ENCODE results near the gene NRDC. TPM values are rescaled to one million over a fixed set of nuclear protein-coding genes. Genes with fewer than 3 reads are reported as not detected.

The NRDC gene
- total and polyA plus RNA-seq, 2 experiments from 2014 or later: 129 to 217 TPM

DNA sequence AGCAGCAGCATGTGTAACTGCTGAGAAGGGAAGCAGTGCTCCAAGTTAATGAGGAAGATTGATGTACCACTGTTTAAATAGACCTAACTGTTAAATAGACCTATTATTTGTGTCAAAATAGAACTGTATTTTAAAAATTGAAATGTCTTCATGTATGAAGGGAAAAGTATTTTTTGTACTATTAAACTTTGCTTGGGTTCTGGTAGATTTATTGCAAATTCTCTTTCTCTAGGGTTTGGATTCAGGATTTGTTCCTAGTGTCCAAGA, 133.3 kb downstream of the NRDC start:
- no peaks in the 10 kb centered on the region for H4K20me1 ChIP-seq (replicated peaks; ENCODE audit: insufficient read depth)
- ATAC-seq (no peak), DNase-seq (ENCODE audit: low spot score) (no peak)
- Mint-ChIP-seq H3K4me1 (peaks cover 11% of the 10 kb centered on the region; the same call in 2 of the 3 replicates), H3K27me3 (ENCODE audit: insufficient read depth, low read depth, poor library complexity) (peaks cover 1% of the 10 kb centered on the region), H3K9me3 (no peaks in the 10 kb centered on the region), H3K36me3 (ENCODE audit: low read depth) (peaks cover 13% of the 10 kb centered on the region; the same call in 1 of the 3 replicates), H3K4me3 (no peak overlapping the region), H3K27ac (peak overlapping the region; percentile 15; the same call in 1 of the 2 replicates)
- no peak overlapping the region for H3K4me3 ChIP-seq
- H3K27ac ChIP-seq (ENCODE audit: low read depth): no peak overlapping the region
- H3K4me2 ChIP-seq: no peak overlapping the region
- TF ChIP-seq EZH2 (IDR thresholded peaks at IDR 0.05; ENCODE audit: low read depth, unreplicated experiment) (no peak), NANOG (IDR thresholded peaks at IDR 0.05; ENCODE audit: borderline replicate concordance) (no peak), ZNF114 (CRISPR knock-in tag; IDR thresholded peaks at IDR 0.05) (no peak), STAT1 (IDR thresholded peaks at IDR 0.05; ENCODE audit: unreplicated experiment) (no peak), POLR2AphosphoS5 (IDR thresholded peaks at IDR 0.05; ENCODE audit: low read depth) (no peak), ZNF331 (CRISPR knock-in tag; IDR thresholded peaks at IDR 0.05; ENCODE audit: low read depth) (no peak), JUNB (IDR thresholded peaks at IDR 0.05; ENCODE audit: unreplicated experiment) (no peak), EZH2phosphoT487 (IDR thresholded peaks at IDR 0.05; ENCODE audit: unreplicated experiment) (no peak), CREB1 (CRISPR knock-in tag; IDR thresholded peaks at IDR 0.05; ENCODE audit: low read depth) (no peak)
- TF ChIP-seq, protein P1, sequence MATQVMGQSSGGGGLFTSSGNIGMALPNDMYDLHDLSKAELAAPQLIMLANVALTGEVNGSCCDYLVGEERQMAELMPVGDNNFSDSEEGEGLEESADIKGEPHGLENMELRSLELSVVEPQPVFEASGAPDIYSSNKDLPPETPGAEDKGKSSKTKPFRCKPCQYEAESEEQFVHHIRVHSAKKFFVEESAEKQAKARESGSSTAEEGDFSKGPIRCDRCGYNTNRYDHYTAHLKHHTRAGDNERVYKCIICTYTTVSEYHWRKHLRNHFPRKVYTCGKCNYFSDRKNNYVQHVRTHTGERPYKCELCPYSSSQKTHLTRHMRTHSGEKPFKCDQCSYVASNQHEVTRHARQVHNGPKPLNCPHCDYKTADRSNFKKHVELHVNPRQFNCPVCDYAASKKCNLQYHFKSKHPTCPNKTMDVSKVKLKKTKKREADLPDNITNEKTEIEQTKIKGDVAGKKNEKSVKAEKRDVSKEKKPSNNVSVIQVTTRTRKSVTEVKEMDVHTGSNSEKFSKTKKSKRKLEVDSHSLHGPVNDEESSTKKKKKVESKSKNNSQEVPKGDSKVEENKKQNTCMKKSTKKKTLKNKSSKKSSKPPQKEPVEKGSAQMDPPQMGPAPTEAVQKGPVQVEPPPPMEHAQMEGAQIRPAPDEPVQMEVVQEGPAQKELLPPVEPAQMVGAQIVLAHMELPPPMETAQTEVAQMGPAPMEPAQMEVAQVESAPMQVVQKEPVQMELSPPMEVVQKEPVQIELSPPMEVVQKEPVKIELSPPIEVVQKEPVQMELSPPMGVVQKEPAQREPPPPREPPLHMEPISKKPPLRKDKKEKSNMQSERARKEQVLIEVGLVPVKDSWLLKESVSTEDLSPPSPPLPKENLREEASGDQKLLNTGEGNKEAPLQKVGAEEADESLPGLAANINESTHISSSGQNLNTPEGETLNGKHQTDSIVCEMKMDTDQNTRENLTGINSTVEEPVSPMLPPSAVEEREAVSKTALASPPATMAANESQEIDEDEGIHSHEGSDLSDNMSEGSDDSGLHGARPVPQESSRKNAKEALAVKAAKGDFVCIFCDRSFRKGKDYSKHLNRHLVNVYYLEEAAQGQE (IDR thresholded peaks at IDR 0.05; ENCODE audit: unreplicated experiment): no peak
- TF ChIP-seq, protein P2, sequence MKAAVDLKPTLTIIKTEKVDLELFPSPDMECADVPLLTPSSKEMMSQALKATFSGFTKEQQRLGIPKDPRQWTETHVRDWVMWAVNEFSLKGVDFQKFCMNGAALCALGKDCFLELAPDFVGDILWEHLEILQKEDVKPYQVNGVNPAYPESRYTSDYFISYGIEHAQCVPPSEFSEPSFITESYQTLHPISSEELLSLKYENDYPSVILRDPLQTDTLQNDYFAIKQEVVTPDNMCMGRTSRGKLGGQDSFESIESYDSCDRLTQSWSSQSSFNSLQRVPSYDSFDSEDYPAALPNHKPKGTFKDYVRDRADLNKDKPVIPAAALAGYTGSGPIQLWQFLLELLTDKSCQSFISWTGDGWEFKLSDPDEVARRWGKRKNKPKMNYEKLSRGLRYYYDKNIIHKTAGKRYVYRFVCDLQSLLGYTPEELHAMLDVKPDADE (IDR thresholded peaks at IDR 0.05): no peak
- TF ChIP-seq, protein P3, sequence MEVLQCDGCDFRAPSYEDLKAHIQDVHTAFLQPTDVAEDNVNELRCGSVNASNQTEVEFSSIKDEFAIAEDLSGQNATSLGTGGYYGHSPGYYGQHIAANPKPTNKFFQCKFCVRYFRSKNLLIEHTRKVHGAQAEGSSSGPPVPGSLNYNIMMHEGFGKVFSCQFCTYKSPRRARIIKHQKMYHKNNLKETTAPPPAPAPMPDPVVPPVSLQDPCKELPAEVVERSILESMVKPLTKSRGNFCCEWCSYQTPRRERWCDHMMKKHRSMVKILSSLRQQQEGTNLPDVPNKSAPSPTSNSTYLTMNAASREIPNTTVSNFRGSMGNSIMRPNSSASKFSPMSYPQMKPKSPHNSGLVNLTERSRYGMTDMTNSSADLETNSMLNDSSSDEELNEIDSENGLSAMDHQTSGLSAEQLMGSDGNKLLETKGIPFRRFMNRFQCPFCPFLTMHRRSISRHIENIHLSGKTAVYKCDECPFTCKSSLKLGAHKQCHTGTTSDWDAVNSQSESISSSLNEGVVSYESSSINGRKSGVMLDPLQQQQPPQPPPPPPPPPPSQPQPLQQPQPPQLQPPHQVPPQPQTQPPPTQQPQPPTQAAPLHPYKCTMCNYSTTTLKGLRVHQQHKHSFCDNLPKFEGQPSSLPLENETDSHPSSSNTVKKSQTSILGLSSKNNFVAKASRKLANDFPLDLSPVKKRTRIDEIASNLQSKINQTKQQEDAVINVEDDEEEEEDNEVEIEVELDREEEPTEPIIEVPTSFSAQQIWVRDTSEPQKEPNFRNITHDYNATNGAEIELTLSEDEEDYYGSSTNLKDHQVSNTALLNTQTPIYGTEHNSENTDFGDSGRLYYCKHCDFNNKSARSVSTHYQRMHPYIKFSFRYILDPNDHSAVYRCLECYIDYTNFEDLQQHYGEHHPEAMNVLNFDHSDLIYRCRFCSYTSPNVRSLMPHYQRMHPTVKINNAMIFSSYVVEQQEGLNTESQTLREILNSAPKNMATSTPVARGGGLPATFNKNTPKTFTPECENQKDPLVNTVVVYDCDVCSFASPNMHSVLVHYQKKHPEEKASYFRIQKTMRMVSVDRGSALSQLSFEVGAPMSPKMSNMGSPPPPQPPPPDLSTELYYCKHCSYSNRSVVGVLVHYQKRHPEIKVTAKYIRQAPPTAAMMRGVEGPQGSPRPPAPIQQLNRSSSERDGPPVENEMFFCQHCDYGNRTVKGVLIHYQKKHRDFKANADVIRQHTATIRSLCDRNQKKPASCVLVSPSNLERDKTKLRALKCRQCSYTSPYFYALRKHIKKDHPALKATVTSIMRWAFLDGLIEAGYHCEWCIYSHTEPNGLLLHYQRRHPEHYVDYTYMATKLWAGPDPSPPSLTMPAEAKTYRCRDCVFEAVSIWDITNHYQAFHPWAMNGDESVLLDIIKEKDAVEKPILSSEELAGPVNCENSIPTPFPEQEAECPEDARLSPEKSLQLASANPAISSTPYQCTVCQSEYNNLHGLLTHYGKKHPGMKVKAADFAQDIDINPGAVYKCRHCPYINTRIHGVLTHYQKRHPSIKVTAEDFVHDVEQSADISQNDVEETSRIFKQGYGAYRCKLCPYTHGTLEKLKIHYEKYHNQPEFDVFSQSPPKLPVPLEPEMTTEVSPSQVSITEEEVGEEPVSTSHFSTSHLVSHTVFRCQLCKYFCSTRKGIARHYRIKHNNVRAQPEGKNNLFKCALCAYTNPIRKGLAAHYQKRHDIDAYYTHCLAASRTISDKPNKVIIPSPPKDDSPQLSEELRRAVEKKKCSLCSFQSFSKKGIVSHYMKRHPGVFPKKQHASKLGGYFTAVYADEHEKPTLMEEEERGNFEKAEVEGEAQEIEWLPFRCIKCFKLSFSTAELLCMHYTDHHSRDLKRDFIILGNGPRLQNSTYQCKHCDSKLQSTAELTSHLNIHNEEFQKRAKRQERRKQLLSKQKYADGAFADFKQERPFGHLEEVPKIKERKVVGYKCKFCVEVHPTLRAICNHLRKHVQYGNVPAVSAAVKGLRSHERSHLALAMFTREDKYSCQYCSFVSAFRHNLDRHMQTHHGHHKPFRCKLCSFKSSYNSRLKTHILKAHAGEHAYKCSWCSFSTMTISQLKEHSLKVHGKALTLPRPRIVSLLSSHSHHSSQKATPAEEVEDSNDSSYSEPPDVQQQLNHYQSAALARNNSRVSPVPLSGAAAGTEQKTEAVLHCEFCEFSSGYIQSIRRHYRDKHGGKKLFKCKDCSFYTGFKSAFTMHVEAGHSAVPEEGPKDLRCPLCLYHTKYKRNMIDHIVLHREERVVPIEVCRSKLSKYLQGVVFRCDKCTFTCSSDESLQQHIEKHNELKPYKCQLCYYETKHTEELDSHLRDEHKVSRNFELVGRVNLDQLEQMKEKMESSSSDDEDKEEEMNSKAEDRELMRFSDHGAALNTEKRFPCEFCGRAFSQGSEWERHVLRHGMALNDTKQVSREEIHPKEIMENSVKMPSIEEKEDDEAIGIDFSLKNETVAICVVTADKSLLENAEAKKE (CRISPR knock-in tag; IDR thresholded peaks at IDR 0.05): no peak
- TF ChIP-seq, protein P4, sequence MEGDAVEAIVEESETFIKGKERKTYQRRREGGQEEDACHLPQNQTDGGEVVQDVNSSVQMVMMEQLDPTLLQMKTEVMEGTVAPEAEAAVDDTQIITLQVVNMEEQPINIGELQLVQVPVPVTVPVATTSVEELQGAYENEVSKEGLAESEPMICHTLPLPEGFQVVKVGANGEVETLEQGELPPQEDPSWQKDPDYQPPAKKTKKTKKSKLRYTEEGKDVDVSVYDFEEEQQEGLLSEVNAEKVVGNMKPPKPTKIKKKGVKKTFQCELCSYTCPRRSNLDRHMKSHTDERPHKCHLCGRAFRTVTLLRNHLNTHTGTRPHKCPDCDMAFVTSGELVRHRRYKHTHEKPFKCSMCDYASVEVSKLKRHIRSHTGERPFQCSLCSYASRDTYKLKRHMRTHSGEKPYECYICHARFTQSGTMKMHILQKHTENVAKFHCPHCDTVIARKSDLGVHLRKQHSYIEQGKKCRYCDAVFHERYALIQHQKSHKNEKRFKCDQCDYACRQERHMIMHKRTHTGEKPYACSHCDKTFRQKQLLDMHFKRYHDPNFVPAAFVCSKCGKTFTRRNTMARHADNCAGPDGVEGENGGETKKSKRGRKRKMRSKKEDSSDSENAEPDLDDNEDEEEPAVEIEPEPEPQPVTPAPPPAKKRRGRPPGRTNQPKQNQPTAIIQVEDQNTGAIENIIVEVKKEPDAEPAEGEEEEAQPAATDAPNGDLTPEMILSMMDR (conservative IDR thresholded peaks at IDR 0.05; ENCODE audit: low read depth in 2 of 2): no peak
- no peak overlapping the region for H2AFZ ChIP-seq
- peaks cover 33% of the 10 kb centered on the region for H3K79me2 ChIP-seq (replicated peaks; ENCODE audit: insufficient read depth)
- H3K27me3 ChIP-seq (ENCODE audit: insufficient read depth): no peaks in the 10 kb centered on the region
- no peaks in the 10 kb centered on the region for H3F3A ChIP-seq (replicated peaks; ENCODE audit: low read depth)
- H3K36me3 ChIP-seq (ENCODE audit: insufficient read depth): no peaks in the 10 kb centered on the region
- peaks cover 18% of the 10 kb centered on the region for H3K4me1 ChIP-seq (ENCODE audit: insufficient read depth)
- no peaks in the 10 kb centered on the region for H3K9me2 ChIP-seq (ENCODE audit: insufficient read depth)

Measured in GM23338 (cell line).